ENCODE results near the gene SCD.
"Not testable (repeated sequence)": the region's sequence is repeated elsewhere in the genome, so short reads cannot be mapped to it uniquely, and the experiment has no call there.

Gene SCD

DNA sequence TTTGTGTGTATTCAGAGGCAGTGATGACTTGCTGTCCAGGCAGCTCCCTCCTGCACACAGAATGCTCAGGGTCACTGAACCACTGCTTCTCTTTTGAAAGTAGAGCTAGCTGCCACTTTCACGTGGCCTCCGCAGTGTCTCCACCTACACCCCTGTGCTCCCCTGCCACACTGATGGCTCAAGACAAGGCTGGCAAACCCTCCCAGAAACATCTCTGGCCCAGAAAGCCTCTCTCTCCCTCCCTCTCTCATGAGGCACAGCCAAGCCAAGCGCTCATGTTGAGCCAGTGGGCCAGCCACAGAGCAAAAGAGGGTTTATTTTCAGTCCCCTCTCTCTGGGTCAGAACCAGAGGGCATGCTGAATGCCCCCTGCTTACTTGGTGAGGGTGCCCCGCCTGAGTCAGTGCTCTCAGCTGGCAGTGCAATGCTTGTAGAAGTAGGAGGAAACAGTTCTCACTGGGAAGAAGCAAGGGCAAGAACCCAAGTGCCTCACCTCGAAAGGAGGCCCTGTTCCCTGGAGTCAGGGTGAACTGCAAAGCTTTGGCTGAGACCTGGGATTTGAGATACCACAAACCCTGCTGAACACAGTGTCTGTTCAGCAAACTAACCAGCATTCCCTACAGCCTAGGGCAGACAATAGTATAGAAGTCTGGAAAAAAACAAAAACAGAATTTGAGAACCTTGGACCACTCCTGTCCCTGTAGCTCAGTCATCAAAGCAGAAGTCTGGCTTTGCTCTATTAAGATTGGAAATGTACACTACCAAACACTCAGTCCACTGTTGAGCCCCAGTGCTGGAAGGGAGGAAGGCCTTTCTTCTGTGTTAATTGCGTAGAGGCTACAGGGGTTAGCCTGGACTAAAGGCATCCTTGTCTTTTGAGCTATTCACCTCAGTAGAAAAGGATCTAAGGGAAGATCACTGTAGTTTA, 15.8 kb downstream of the SCD start:
- no peak for DNase-seq (ENCODE audit: low spot score)

DNA sequence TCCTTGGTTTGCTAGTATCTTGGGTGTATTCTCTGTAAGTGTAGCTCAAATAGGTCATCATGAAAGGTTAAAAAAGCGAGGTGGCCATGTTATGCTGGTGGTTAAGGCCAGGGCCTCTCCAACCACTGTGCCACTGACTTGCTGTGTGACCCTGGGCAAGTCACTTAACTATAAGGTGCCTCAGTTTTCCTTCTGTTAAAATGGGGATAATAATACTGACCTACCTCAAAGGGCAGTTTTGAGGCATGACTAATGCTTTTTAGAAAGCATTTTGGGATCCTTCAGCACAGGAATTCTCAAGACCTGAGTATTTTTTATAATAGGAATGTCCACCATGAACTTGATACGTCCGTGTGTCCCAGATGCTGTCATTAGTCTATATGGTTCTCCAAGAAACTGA, 17.1 kb downstream of the SCD start:
- DNase-seq (ENCODE audit: low spot score), result no peak

DNA sequence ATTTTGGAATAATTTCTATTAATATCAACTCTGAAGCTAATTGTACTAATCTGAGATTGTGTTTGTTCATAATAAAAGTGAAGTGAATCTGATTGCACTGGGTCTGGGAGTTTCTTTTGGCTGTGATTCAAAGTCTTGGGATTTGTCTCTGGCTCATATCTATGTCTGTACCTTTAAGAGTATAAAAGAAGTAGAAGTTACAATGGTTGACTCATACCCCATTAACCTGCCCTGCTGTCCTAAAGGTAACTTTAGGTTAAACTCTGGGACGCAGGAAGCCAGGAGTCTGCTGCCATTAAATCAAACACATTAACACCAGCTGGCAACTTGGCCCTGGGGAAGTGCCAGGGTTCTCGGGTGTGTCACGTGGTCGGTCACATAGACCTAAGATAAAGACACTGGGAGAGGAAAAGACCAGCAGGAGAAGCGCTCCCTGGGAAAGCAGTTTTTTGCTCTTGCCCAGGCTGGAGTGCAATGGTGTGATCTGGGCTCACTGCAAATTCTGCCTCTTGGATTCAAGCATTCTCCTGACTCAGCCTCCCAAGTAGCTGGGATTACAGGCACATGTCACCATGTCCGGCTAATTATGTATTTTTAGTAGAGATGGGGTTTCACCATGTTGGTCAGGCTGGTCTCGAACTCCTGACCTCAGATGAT, 17.8 kb downstream of the SCD start:
- DNase-seq (ENCODE audit: low spot score), result no peak

DNA sequence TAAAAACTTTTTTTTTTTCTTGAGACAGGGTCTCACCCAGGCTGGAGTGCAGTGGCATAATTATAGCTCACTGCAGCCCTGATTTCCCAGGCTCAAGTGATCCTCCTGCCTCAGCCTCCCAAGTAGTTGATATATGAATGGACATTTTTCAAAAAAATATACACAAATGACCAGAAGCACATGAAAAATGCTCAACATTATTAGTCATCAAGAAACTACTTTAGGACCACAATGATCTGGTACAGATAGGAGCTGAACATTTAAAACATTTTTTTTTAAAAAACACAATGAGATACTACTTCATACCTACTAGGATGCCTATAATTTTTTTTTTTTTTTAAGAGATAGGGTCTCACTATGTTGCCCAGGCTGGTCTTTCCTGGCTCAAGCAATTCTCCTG, 21.7 kb downstream of the SCD start:
- no peak for DNase-seq (ENCODE audit: low spot score)

GRCh38 chr10:100370714-100371481, 23.9 kb downstream of the SCD start:
- peak; percentile 77 for DNase-seq (ENCODE audit: low spot score)

GRCh38 chr10:100371482-100372027, 24.5 kb downstream of the SCD start:
- DNase-seq (ENCODE audit: low spot score), result no peak

- DNase-seq (ENCODE audit: low spot score), result no peak
These were observed 25.6 kb downstream of the SCD start for GRCh38 chr10:100372415-100373297.

DNA sequence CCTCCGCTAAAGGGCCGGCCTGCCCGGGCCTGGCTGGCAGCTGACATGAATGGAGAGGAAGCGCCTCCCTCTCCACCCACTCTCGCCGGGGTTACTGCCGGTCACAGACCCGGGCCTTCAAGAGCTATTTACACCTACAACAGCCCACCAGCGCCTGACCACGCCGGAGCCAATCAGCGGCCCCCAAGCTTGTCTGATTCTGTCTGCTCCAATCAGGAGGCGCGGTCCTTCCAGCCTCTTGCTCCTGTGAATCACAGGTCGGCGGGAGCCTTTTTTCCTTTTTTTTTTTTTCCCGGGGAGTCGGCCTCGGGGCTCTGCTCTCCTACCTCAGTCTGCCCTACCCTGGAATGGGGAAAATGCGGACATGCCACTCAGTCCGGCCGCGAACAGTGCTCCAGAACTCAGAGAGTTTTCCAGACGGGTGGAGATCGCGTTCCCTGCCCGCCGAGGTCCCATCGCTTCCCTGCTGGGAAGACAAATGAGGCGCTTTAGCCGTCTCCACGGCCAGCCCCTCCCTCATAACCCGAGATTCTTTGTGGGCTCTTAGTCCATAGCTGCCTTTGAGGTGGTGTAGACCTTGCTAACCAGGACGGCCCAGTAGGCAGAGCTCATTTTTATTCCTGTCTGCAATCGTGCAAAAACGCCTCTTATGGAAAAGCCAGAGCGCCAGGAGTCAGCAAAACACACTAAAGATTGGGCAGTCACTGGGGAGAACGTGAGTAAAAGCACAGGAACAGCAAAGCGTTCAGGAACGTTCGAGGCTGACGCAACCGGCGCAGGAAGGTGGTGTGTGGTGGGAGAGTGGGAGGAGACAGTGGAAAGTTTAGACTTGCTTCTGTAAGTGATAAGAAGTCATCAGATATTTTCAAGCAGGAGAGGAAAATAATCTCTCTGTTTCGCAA, 26.5 kb downstream of the SCD start:
- peak; percentile 95 for DNase-seq (ENCODE audit: low spot score)

DNA sequence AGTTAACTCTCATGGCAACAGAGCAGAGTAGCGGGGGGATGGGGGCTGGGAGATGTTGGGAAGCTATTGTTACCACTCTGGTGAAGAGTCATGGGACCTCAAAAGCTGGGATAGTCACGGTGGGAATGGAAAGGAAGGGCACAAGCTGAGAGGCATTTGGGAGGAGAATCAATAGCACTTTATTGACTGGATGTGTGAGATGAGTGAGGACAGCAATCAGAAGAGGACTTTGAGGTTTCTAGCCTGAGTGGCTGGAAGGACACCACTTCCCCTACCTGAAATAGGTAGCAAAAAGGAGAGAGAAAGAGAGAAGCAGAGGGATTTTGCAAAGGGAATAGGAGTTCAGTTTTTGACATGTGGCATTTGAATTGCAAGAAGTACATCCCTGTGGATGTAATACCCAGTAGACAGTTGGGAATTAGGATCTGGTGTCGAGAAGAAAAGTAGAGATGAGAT, 27.2 kb downstream of the SCD start:
- no peak for DNase-seq (ENCODE audit: low spot score)

DNA sequence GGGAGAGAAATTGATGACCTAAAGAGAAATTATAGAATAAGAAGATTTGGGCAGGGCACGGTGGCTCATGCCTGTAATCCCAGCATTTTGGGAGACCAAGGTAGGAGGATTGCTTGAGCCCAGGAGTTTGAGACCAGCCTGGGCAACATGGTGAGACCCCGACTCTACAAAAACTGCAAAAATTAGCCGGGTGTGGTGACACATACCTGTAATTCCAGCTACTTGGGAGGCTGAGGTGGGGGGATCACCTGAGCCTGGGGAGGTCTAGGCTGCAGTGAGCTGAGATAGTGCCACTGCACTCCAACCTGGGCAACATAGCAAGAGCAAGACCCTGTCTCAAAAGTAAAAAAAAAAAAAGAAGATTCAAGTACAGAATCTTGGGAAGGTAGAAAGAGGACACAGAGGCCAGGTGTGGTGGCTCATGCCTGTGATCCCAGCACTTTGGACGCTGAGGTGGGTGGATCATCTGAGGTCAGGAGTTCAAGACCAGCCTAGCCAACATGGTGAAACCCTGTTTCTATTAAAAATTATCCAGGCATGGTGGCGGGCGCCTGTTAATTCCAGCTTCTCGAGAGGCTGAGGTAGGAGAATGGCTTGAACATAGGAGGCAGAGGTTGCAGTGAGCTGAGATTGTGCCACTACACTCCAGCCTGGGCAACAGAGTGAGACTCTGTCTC, 27.8 kb downstream of the SCD start:
- not testable (repeated sequence) for DNase-seq (ENCODE audit: low spot score)

- not testable (repeated sequence) for DNase-seq (ENCODE audit: low spot score)
These were observed 29.6 kb downstream of the SCD start for GRCh38 chr10:100376656-100377055.

DNA sequence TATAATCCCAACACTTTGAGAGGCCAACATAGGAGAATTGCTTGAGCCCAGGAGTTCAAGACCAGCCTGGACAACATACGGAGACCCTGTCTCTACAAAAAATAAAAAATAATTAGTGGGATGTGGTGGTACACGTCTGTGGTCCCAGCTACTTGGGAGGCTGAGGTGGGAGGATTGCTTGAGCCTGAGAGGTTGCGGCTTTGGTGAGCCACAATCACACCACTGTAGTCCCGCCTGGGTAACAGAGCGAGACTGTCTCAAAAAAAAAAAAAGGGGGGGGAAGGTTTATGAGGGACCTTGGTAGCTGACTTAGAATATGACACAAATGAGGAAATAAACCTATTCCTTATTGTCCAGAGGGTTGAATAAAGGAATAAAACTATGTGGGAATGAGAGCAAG, 30.8 kb downstream of the SCD start:
- peak; percentile 34 for DNase-seq (ENCODE audit: low spot score)

GRCh38 chr10:100380400-100380799, 33.4 kb downstream of the SCD start:
- no peak for DNase-seq (ENCODE audit: low spot score)

DNA sequence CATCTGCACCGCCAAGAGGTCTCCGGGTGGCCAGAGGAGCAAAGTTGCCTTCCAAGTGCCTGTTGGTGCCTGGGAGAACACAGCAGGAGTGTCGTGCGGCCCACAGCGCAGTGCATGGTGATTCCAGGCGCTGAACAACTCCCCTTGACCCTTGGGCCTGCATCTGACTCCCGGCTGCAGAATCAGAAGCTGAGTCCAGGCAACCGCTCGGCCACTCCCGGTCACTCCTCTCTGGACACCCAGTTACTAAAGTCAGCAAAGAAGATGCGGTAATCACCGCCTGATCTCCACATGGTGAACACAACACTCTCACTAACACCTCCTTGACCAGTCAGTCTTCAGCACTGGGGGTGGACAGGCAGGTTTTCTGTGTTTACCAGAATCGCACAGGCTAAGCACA, 35.5 kb downstream of the SCD start:
- DNase-seq (ENCODE audit: low spot score), result no peak

- DNase-seq (ENCODE audit: low spot score), result no peak
These were observed 36.2 kb downstream of the SCD start for GRCh38 chr10:100383251-100383650.

DNA sequence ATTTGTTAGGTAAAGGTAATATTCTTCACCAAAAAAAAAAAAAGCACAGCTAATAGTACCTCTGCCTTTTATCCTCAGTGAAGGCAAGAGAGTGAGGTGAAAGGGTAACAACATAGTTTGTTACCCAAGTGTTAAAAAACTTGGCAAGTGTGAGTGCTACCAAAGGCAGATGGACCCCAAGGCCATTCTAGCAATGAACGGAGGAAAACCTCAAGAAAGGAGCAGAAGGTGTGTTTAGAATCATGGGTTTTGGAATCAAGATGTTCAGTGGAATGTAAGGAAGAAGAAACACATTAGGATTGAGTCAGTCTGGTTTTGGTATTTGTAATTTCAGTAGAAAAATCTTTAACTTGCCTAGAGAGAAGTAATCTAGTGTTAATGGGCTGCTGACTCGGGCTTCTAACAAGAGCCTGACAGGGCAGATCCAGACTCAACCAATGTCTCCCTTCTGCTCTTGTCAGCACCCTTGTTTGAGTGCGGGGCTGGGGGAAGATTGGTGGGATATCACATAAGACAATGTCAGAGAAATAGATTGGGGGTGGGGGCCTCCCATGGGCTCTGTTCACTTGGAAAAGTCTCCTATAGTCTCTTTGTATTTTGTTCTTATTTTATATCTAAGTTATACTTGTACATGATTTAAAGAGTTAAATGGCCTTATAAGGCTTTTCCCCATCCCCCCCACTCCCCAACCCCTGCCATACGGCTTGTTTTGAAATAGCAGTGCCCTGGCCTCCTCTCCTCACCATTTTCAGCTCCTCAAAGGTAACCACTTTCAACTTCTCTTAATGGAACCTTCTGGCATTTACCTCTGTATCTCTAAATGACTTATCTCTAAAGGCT, 44.4 kb downstream of the SCD start:
- DNase-seq (ENCODE audit: low spot score), result no peak

DNA sequence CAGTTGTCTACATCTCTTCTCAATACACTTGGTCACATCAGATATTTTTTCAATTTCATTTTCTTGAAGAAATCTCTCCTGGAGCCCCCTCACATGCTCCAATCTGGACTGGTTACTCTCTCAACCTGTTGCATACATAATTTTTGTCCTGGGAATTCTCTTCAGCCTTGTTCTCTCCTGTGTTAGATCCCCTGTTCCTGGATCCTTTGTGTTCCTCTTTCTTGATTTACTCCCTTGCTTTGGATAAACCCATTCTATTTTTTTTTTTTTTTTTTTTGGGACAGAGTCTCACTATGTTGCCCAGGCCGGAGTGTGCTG, 45.6 kb downstream of the SCD start:
- no peak for DNase-seq (ENCODE audit: low spot score)

- DNase-seq (ENCODE audit: low spot score), result no peak
These were observed 48.6 kb downstream of the SCD start for GRCh38 chr10:100395626-100396025.

DNA sequence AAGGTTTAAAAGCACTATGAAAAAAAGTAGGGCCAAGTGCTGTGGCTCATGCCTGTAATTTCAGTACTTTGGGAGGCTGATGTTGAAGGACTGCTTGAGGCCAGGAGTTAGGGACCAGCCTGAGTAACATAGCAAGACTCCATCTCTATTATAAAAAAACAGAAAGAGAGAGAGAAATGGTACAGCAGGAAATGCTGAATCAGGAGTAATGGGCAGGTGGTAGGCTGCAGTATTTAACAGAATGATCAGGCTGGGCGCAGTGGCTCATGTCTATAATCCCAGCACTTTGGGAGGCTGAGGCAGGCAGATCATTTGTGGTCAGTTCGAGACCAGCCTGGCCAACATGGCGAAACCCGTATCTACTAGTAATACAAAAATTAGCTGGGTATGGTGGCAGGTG, 49.6 kb downstream of the SCD start:
- DNase-seq (ENCODE audit: low spot score), result no peak

Data from NAMALWA (cell line).